ENCODE data around the gene RPS21.

- TF ChIP-seq, protein P1, sequence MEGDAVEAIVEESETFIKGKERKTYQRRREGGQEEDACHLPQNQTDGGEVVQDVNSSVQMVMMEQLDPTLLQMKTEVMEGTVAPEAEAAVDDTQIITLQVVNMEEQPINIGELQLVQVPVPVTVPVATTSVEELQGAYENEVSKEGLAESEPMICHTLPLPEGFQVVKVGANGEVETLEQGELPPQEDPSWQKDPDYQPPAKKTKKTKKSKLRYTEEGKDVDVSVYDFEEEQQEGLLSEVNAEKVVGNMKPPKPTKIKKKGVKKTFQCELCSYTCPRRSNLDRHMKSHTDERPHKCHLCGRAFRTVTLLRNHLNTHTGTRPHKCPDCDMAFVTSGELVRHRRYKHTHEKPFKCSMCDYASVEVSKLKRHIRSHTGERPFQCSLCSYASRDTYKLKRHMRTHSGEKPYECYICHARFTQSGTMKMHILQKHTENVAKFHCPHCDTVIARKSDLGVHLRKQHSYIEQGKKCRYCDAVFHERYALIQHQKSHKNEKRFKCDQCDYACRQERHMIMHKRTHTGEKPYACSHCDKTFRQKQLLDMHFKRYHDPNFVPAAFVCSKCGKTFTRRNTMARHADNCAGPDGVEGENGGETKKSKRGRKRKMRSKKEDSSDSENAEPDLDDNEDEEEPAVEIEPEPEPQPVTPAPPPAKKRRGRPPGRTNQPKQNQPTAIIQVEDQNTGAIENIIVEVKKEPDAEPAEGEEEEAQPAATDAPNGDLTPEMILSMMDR (conservative IDR thresholded peaks at IDR 0.05; ENCODE audit: low read length) = no peak
- TF ChIP-seq EZH2phosphoT487 (IDR thresholded peaks at IDR 0.05; ENCODE audit: borderline replicate concordance) = no peak
Observed at GRCh38 chr20:62368976-62369814, 17.7 kb upstream of the RPS21 start.

Data from Loucy (cell line).